Gastrocnemius medialis (tissue), 4 donors: Measurements from ENCODE around the gene LIX1. TPM values are rescaled to one million over a fixed set of nuclear protein-coding genes. Genes with fewer than 3 reads are reported as not detected.
"Not testable (repeated sequence)": the region's sequence is repeated elsewhere in the genome, so short reads cannot be mapped to it uniquely, and the experiment has no call there.

Experiments
- ATAC-seq, 2 donors: fragments of 150-250 bp; one replicate each; pipeline ENCODE4 v1.9.1; 2016
- DNase-seq, 2 donors: peaks; one replicate each; pipeline ENCODE4 v3.0.0-alpha.2; 2019
- H3K27ac ChIP-seq, 4 donors: fragments of 200-600 bp; sonication (generic); 1 replicate in 1 of 4; 2 replicates in 3 of 4; pipeline ENCODE4 v1.5.1; 2016 to 2018; ENCODE audit warnings: mild to moderate bottlenecking in 2 of 4, moderate library complexity in 1 of 4
- H3K27me3 ChIP-seq, 3 donors: fragments of 200-600 bp; sonication (generic) in 2 of 3; 1 replicate in 1 of 3; 2 replicates in 2 of 3; pipeline versions ENCODE4 v1.5.1 to v1.6.0; 2016 to 2019; ENCODE audit warnings: mild to moderate bottlenecking in 1 of 3, moderate library complexity in 1 of 3
- H3K36me3 ChIP-seq, 2 donors: fragments of 200-600 bp; sonication (generic) in 1 of 2; one replicate each; pipeline ENCODE4 v1.5.1; 2017 to 2018
- H3K4me1 ChIP-seq, 2 donors: fragments of 200-600 bp; sonication (generic) in 1 of 2; one replicate each; pipeline ENCODE4 v1.5.1; 2016 to 2017; ENCODE audit warnings: mild to moderate bottlenecking in 2 of 2
- H3K4me3 ChIP-seq, 4 donors: fragments of 200-600 bp; sonication (generic) in 3 of 4; 1 replicate in 1 of 4; 2 replicates in 3 of 4; pipeline ENCODE4 v1.5.1; 2016 to 2019; ENCODE audit warnings: mild to moderate bottlenecking in 2 of 4
- H3K9me3 ChIP-seq, 3 donors: fragments of 200-600 bp; sonication (generic) in 2 of 3; 1 replicate in 1 of 3; 2 replicates in 2 of 3; pipeline ENCODE4 v1.5.1; 2016 to 2019
- CTCF ChIP-seq, 5 experiments: fragments of 450-650 bp in 3 of 5; fragments of 200-600 bp in 2 of 5; sonication (generic) in 2 of 5; IDR thresholded peaks in 4 of 5; conservative IDR thresholded peaks in 1 of 5; 1 replicate in 4 of 5; 2 replicates in 1 of 5; pipeline ENCODE4 v1.5.1; 2016 to 2019; ENCODE audit warnings: antibody characterized with exemption in 5 of 5, mild to moderate bottlenecking in 3 of 5, moderate library complexity in 3 of 5
- POLR2A ChIP-seq, 2 donors: fragments of 450-650 bp; IDR thresholded peaks; one replicate each; pipeline ENCODE4 v1.6.1; 2017; ENCODE audit warnings: antibody characterized with exemption in 2 of 2, mild to moderate bottlenecking in 2 of 2, moderate library complexity in 2 of 2
- in situ Hi-C, 4 donors: fragments of 200-750 bp; cut with MboI; loops; one replicate each; pipeline versions ENCODE4 v1.15.0 to v1.8.0; 2017; ENCODE audit warnings: low sequenced_read_pairs in 4 of 4
- intact Hi-C: fragments of 100-400 bp; cut with DNase I; formaldehyde crosslinking; loops from one replicate; pipeline ENCODE4 v1.15.1; 2023; ENCODE audit warnings: low total_unique reads
- total RNA-seq, 4 donors: library from RNA; depleted of rRNA; stranded (reverse); fragments of >200 nt; gene quantifications; one replicate each; pipeline versions ENCODE4 v1.1.0 to v1.2.3, GENCODE V29; 2016

LIX1 gene
- not detected for total RNA-seq

GRCh38 chr5:97142521-97143254 lies at the start of gene LIX1:
TSS of gene LIX1 (minus strand) at chr5:97142611. CDS start at chr5:97142576, 35 bp downstream.
- TF ChIP-seq POLR2A (IDR thresholded peaks at IDR 0.05) = no peak
- TF ChIP-seq CTCF (IDR thresholded peaks at IDR 0.05 in 4 of 5, conservative IDR thresholded peaks at IDR 0.05 in 1 of 5) = peak in 2 of 5 experiments; percentile 10 to 26
- DNase-seq = no peak
- Histone ChIP-seq H3K27me3 (no peaks in the 10 kb centered on the region), H3K9me3 (no peaks in the 10 kb centered on the region), H3K36me3 (no peaks in the 10 kb centered on the region), H3K27ac (no peak within 1 kb of the TSS), H3K4me3 (no peak within 1 kb of the TSS), H3K4me1 (no peaks in the 10 kb centered on the region)
- in situ Hi-C loops (no loop called here), intact Hi-C loops (no loop called here)
- no peak for ATAC-seq

GRCh38 chr5:97191893-97192292 lies 49.5 kb upstream of the LIX1 start:
- H3K4me3 ChIP-seq = no peak overlapping the region
- H3K27me3 ChIP-seq = no peaks in the 10 kb centered on the region
- in situ Hi-C loops = loop anchor here in 1 of 4 donors (25.0 kb wide), 1 partner anchor 1570 kb away; the partner anchor contains the start of gene RGMB
- TF ChIP-seq POLR2A (IDR thresholded peaks at IDR 0.05) (no peak), CTCF (IDR thresholded peaks at IDR 0.05 in 4 of 5, conservative IDR thresholded peaks at IDR 0.05 in 1 of 5) (no peak)
- no peak for DNase-seq
- intact Hi-C loops = no loop called here
- H3K27ac ChIP-seq = no peak overlapping the region
- H3K4me1 ChIP-seq = no peaks in the 10 kb centered on the region
- H3K9me3 ChIP-seq = no peaks in the 10 kb centered on the region
- no peak for ATAC-seq
- H3K36me3 ChIP-seq = no peaks in the 10 kb centered on the region

GRCh38 chr5:97189523-97189922 lies 47.1 kb upstream of the LIX1 start:
- intact Hi-C loops = loop anchor here (10.0 kb wide), 1 partner anchor 1635 kb away; the partner anchor contains the start of genes ARSK and SKIC3

GRCh38 chr5:97183930-97184213 lies 41.5 kb upstream of the LIX1 start:
- Histone ChIP-seq H3K4me3 (peak overlapping the region; percentile 65 to 96 (median 82)), H3K27ac (peak overlapping the region; percentile 84 to 92 (median 88)), H3K36me3 (peaks cover 0 to 7% of the 10 kb centered on the region in 2 donors), H3K4me1 (peaks cover 11 to 21% of the 10 kb centered on the region in 2 donors), H3K27me3 (no peaks in the 10 kb centered on the region), H3K9me3 (no peaks in the 10 kb centered on the region)
- TF ChIP-seq POLR2A (IDR thresholded peaks at IDR 0.05) = no peak
- no peak for DNase-seq
- intact Hi-C loops = loop anchor here (2.0 to 10.0 kb wide), 2 partner anchors 1589 to 1629 kb away; partner anchors contain the start of genes ARSK, RGMB and SKIC3
- no peak for ATAC-seq
- in situ Hi-C loops = loop anchor here in 1 of 4 donors (25.0 kb wide), 1 partner anchor 1578 kb away; the partner anchor contains the start of gene RGMB

More at GRCh38 chr5:97189523-97189922, 47.1 kb upstream of the LIX1 start:
- DNase-seq, ATAC-seq, H3K27me3 ChIP-seq, H3K9me3 ChIP-seq, H3K4me3 ChIP-seq, H3K27ac ChIP-seq, H3K36me3 ChIP-seq, H3K4me1 ChIP-seq: not testable (repeated sequence)
- in situ Hi-C loops = loop anchor here in 1 of 4 donors (25.0 kb wide), 1 partner anchor 1573 kb away; the partner anchor contains the start of gene RGMB

GRCh38 chr5:97183100-97183929 lies 40.9 kb upstream of the LIX1 start, which contains the start of gene RIOK2:
TSS of gene RIOK2 (minus strand) at chr5:97183247. CDS start at chr5:97183191, 56 bp downstream.
- DNase-seq (peak; percentile 86 to 92), ATAC-seq (peak; percentile 95 to 96)
- H3K9me3 ChIP-seq = no peaks in the 10 kb centered on the region
- peaks cover 11 to 21% of the 10 kb centered on the region in 2 donors for H3K4me1 ChIP-seq
- TF ChIP-seq CTCF (IDR thresholded peaks at IDR 0.05 in 4 of 5, conservative IDR thresholded peaks at IDR 0.05 in 1 of 5) (no peak), POLR2A (IDR thresholded peaks at IDR 0.05) (peak; percentile 56 to 62)
- H3K36me3 ChIP-seq = peaks cover 0 to 13% of the 10 kb centered on the region in 2 donors
- in situ Hi-C loops = loop anchor here in 1 of 4 donors (25.0 kb wide), 1 partner anchor 1579 kb away; the partner anchor contains the start of gene RGMB
- peak within 1 kb of the TSS; percentile 84 to 92 (median 88) for H3K27ac ChIP-seq
- peak within 1 kb of the TSS; percentile 65 to 96 (median 82) for H3K4me3 ChIP-seq
- H3K27me3 ChIP-seq = no peaks in the 10 kb centered on the region
- intact Hi-C loops = loop anchor here (2.0 to 10.0 kb wide), 2 partner anchors 1589 to 1629 kb away; partner anchors contain the start of genes ARSK, RGMB and SKIC3
